Measurements from ENCODE around the gene FAM240A. TPM values are rescaled to one million over a fixed set of nuclear protein-coding genes. Genes with fewer than 3 reads are reported as not detected.

The FAM240A gene
- not detected for polyA plus RNA-seq (ENCODE audit: low read depth in 6 of 6)

- Mint-ChIP-seq H3K27me3 (peaks cover 18 to 29% (median 27%) of the 10 kb centered on the region in 3 donors), H3K27ac (peak within 1 kb of the TSS in 1 of 6 donors; percentile 20), H3K9me3 (no peaks in the 10 kb centered on the region), H3K4me1 (peaks cover 0 to 3% (median 0%) of the 10 kb centered on the region in 3 donors), H3K36me3 (no peaks in the 10 kb centered on the region), H3K4me3 (no peak within 1 kb of the TSS)
- no peak for ATAC-seq (ENCODE audit: low read depth in 2 of 2)
- no peak for DNase-seq
Measured at GRCh38 chr3:46612324-46612723, at the start of gene FAM240A. FAM240A (plus strand) TSS chr3:46612525; CDS start chr3:46612684, 159 bp downstream.

- H3K4me3 Mint-ChIP-seq: peak overlapping the region in 4 of 8 donors; percentile 39 to 77 (median 54)
- DNase-seq: no peak
- no peak overlapping the region for H3K27ac Mint-ChIP-seq
- peaks cover 0 to 16% (median 15%) of the 10 kb centered on the region in 3 donors for H3K4me1 Mint-ChIP-seq
- H3K27me3 Mint-ChIP-seq: peaks cover 47 to 58% (median 48%) of the 10 kb centered on the region in 3 donors
- H3K9me3 Mint-ChIP-seq: peaks cover 0 to 7% (median 1%) of the 10 kb centered on the region in 7 donors
- H3K36me3 Mint-ChIP-seq: no peaks in the 10 kb centered on the region
- ATAC-seq (ENCODE audit: low read depth in 2 of 2): no peak
Measured at GRCh38 chr3:46564190-46565021, 47.9 kb upstream of the FAM240A start.

- Mint-ChIP-seq H3K4me1 (peaks cover 0 to 16% (median 15%) of the 10 kb centered on the region in 3 donors), H3K27ac (peak overlapping the region in 2 of 6 donors; percentile 25 to 51), H3K36me3 (no peaks in the 10 kb centered on the region), H3K4me3 (peak overlapping the region in 5 of 8 donors; percentile 62 to 79 (median 76)), H3K9me3 (peaks cover 0 to 10% (median 2%) of the 10 kb centered on the region in 7 donors), H3K27me3 (peaks cover 48 to 56% (median 50%) of the 10 kb centered on the region in 3 donors)
- DNase-seq (no peak), ATAC-seq (ENCODE audit: low read depth in 2 of 2) (no peak)
Measured at GRCh38 chr3:46565077-46565476, 47.2 kb upstream of the FAM240A start.

- peak overlapping the region in 6 of 8 donors; percentile 62 to 83 (median 76) for H3K4me3 Mint-ChIP-seq
- ATAC-seq (ENCODE audit: low read depth in 2 of 2) (peak; percentile 23 to 33), DNase-seq (no peak)
- H3K9me3 Mint-ChIP-seq: peaks cover 0 to 10% (median 3%) of the 10 kb centered on the region in 7 donors
- H3K27me3 Mint-ChIP-seq: peaks cover 48 to 50% (median 50%) of the 10 kb centered on the region in 3 donors
- no peaks in the 10 kb centered on the region for H3K36me3 Mint-ChIP-seq
- peak overlapping the region in 3 of 6 donors; percentile 25 to 81 (median 51) for H3K27ac Mint-ChIP-seq
- peaks cover 0 to 16% (median 15%) of the 10 kb centered on the region in 3 donors for H3K4me1 Mint-ChIP-seq
Measured at GRCh38 chr3:46565607-46566039, 46.7 kb upstream of the FAM240A start.

GRCh38 chr3:46566040-46566641 is 46.2 kb upstream of the FAM240A start, which contains the start of gene LRRC2:
LRRC2 (minus strand) TSS chr3:46566302; CDS start chr3:46551591, 14,711 bp downstream.
- H3K9me3 Mint-ChIP-seq: peaks cover 0 to 10% (median 3%) of the 10 kb centered on the region in 7 donors
- peaks cover 48 to 49% (median 48%) of the 10 kb centered on the region in 3 donors for H3K27me3 Mint-ChIP-seq
- no peak for DNase-seq
- peaks cover 0 to 16% (median 15%) of the 10 kb centered on the region in 3 donors for H3K4me1 Mint-ChIP-seq
- H3K27ac Mint-ChIP-seq: peak within 1 kb of the TSS in 3 of 6 donors; percentile 25 to 81 (median 51)
- ATAC-seq (ENCODE audit: low read depth in 2 of 2): peak; percentile 58 to 68
- no peaks in the 10 kb centered on the region for H3K36me3 Mint-ChIP-seq
- peak within 1 kb of the TSS in 7 of 8 donors; percentile 32 to 83 (median 76) for H3K4me3 Mint-ChIP-seq

DNA sequence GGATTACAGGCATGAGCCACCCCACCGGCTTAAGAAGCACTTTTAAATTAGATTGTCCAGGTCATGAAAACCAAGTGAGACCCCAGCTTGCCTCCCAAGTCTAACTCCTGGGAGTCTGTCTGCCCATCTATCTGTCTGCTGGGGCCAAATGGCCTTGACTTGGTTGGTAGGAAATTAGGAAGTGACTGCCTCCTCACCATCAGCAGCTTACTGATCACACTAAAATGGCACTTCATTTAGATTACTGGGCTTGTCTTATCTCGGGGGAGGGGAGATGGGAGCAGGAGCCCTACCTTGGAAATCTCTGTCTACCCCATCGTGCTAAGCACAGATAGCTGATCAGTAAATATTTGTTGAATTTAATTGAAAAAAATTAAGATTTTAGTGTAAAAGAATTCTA is 40.6 kb upstream of the FAM240A start:
- peak overlapping the region in 1 of 6 donors; percentile 38 for H3K27ac Mint-ChIP-seq
- peaks cover 32 to 54% (median 37%) of the 10 kb centered on the region in 3 donors for H3K27me3 Mint-ChIP-seq
- ATAC-seq (ENCODE audit: low read depth in 2 of 2) (no peak), DNase-seq (no peak)
- no peaks in the 10 kb centered on the region for H3K4me1 Mint-ChIP-seq
- H3K4me3 Mint-ChIP-seq: no peak overlapping the region
- H3K9me3 Mint-ChIP-seq: peaks cover 0 to 6% (median 0%) of the 10 kb centered on the region in 7 donors
- H3K36me3 Mint-ChIP-seq: no peaks in the 10 kb centered on the region

GRCh38 chr3:46573701-46574100 is 38.6 kb upstream of the FAM240A start:
- ATAC-seq (ENCODE audit: low read depth in 2 of 2): no peak
- H3K4me1 Mint-ChIP-seq: peaks cover 0 to 6% (median 0%) of the 10 kb centered on the region in 3 donors

DNA sequence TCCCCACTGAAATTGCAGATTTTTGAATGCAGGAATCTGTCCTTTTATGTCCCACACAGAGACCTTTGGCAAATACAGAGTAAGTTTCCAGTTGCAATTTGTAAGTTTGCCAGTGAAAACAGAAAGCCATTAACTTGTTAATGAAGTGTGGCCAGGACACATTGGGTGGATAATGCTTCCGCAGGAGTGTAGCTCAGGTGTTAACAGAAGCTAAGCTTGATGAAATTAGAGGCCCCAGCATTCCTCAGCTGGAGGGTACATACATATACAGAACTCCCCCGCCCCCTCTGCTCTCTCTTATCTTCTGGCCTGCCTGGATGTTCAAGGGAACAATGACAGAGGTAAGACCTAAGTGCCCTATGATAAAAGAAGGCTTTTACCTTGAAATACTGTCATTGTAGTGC is 38.1 kb upstream of the FAM240A start:
- H3K4me1 Mint-ChIP-seq: peaks cover 0 to 6% (median 0%) of the 10 kb centered on the region in 3 donors
- no peak overlapping the region for H3K4me3 Mint-ChIP-seq
- no peak overlapping the region for H3K27ac Mint-ChIP-seq
- peaks cover 22 to 43% (median 38%) of the 10 kb centered on the region in 3 donors for H3K27me3 Mint-ChIP-seq
- no peaks in the 10 kb centered on the region for H3K36me3 Mint-ChIP-seq
- DNase-seq: no peak
- H3K9me3 Mint-ChIP-seq: peaks cover 0 to 6% (median 0%) of the 10 kb centered on the region in 7 donors
- no peak for ATAC-seq (ENCODE audit: low read depth in 2 of 2)

More at GRCh38 chr3:46573701-46574100, 38.6 kb upstream of the FAM240A start:
- peaks cover 22 to 43% (median 38%) of the 10 kb centered on the region in 3 donors for H3K27me3 Mint-ChIP-seq
- H3K9me3 Mint-ChIP-seq: peaks cover 0 to 6% (median 0%) of the 10 kb centered on the region in 7 donors
- no peaks in the 10 kb centered on the region for H3K36me3 Mint-ChIP-seq
- H3K4me3 Mint-ChIP-seq: no peak overlapping the region
- no peak for DNase-seq
- no peak overlapping the region for H3K27ac Mint-ChIP-seq

DNA sequence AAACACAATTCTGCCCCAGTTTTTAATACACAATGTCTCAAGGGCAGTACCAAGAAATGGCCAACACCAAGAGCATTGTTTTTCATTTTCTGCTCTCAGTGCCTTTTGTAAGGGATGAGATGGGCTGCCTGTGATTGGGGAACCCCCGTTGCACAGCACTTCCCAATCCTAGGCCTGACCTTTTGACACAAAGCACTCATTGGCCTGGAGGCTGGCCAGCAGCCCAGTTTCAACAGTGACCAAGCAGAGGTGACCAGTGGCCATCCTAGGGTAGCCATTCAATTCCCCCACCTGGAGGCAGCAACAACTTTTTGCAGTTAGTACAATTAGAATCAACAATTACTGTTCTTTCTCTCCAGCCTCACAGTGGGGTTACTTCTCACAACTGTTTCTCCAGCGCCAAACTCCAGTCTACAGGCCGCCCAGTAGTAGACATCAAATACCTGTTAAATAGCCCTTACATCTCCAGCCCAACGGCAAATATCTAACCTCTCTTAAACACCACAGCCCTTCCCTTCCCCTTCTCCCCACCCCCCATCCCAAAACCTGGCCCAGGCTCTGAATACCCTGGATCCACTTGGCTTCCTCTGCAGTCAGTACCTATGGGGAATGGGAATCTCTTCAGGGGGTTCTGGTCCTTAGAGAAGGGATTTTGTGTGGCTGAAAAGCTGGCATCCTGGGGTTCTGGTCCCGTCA is 37.3 kb upstream of the FAM240A start:
- ATAC-seq (ENCODE audit: low read depth in 2 of 2): no peak
- no peak for DNase-seq
- peaks cover 0 to 5% (median 0%) of the 10 kb centered on the region in 7 donors for H3K9me3 Mint-ChIP-seq

DNA sequence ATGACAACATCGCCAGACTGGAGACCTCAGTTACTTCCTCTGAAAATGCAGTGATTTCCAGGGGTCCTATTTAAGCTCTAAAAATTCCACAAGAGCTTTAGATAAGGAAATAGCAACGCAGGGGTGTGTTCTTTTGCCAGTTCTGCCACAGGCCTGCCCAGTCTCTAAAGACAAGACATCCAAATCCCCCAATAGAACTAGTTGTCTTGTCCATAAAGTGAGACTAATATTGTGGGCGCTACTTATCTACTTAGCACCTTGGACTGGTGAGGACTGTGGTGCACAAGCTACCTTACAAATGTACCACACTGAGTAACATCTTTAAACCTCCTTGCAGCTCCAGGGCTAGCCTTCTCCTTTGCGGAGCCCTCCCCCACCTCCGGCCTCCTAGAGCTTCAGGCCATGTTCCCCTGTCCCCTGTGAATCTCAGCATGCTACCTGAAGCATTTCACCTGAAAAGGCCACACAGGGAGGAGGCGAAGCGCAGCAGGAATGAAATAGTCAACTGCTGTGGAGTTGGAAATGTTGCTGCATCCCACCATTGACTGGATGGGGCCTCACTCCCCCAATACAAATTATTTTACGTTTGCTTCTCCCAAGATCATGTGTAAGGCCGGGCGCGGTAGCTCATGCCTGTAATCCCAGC is 36.6 kb upstream of the FAM240A start:
- Mint-ChIP-seq H3K27ac (no peak overlapping the region), H3K4me1 (peaks cover 0 to 10% (median 2%) of the 10 kb centered on the region in 3 donors)
- no peak for ATAC-seq (ENCODE audit: low read depth in 2 of 2)

More for the DNA sequence above, 37.3 kb upstream of the FAM240A start:
- Mint-ChIP-seq H3K4me3 (no peak overlapping the region), H3K4me1 (peaks cover 0 to 10% (median 2%) of the 10 kb centered on the region in 3 donors), H3K36me3 (no peaks in the 10 kb centered on the region), H3K27ac (no peak overlapping the region), H3K27me3 (peaks cover 29 to 39% (median 38%) of the 10 kb centered on the region in 3 donors)

DNA sequence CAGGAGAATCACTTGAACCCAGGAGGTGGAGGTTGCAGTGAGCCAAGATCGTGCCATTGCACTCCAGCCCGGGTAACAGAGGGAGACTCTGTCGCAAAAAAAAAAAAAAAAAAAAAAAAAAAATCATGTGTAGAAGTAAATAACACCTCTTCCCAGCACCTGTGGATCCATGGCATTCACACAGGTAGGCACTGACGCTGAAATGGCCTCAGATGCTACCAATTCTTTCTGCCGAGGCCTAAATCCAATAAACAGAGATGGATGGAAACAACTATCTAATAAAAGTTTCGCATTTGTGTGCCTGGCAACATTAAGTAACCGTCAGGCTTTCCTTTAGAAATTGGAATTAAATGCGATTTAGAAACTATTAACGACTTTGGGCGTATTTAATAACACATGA is 35.9 kb upstream of the FAM240A start:
- Mint-ChIP-seq H3K4me1 (peaks cover 0 to 10% (median 2%) of the 10 kb centered on the region in 3 donors), H3K36me3 (no peaks in the 10 kb centered on the region), H3K27me3 (peaks cover 29 to 43% (median 33%) of the 10 kb centered on the region in 3 donors), H3K27ac (no peak overlapping the region), H3K9me3 (no peaks in the 10 kb centered on the region), H3K4me3 (no peak overlapping the region)
- ATAC-seq (ENCODE audit: low read depth in 2 of 2): no peak
- no peak for DNase-seq

More for the DNA sequence above, 36.6 kb upstream of the FAM240A start:
- peaks cover 29 to 38% (median 33%) of the 10 kb centered on the region in 3 donors for H3K27me3 Mint-ChIP-seq
- H3K9me3 Mint-ChIP-seq: no peaks in the 10 kb centered on the region
- no peaks in the 10 kb centered on the region for H3K36me3 Mint-ChIP-seq
- no peak overlapping the region for H3K4me3 Mint-ChIP-seq
- no peak for DNase-seq

DNA sequence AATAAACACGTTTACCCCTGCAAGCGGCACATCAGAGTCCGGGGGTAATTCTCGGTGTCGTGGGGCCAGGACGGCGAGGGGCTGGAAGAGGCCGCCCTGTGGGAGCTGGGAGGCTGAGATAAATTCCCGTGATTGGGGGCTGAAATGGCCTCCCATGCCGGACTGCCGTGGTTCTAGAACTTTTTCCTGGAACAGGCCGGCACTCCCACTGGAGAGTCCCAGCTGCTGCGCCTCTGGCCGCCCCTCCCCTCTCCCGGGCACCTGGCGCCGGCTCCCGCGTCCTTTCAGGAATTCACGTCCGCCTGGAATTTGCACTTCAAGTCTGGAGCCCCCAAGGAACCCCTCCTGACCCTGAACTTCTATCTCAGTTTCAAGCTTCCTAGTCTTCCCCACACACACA is 35.4 kb upstream of the FAM240A start:
- Mint-ChIP-seq H3K27me3 (peaks cover 24 to 40% (median 36%) of the 10 kb centered on the region in 3 donors), H3K4me3 (no peak overlapping the region), H3K27ac (no peak overlapping the region), H3K9me3 (no peaks in the 10 kb centered on the region), H3K36me3 (no peaks in the 10 kb centered on the region), H3K4me1 (peaks cover 0 to 10% (median 2%) of the 10 kb centered on the region in 3 donors)
- ATAC-seq (ENCODE audit: low read depth in 2 of 2): no peak
- no peak for DNase-seq
